ENCODE data around the gene ZNF512B. TPM values are rescaled to one million over a fixed set of nuclear protein-coding genes. Genes with fewer than 3 reads are reported as not detected.
A peak's percentile ranks its signal among the peaks of the same experiment; 100 is the strongest.

ZNF512B gene
- total RNA-seq, 1 donor from 2014 or later, result 49.4 TPM

DNA sequence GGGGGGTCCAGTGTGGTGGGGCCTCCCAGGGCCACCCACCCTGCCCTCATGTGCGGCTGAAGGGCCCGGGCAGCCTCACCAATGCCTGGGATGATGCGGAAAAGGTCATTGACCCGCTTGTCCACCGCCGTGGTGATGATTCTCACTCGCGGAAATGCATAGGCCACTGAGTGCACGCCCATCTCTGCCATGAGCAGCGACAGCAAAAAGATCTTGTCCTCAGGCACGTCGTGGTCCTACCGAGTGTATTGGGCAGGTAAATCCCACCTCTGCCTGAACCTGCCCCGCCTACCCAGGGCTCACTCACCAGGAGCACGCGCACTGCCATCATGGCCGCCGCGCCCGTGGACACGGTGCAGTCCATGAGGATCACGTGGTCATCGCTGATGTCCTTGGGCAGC, 29.7 kb downstream of the ZNF512B start:
- no peaks in the 10 kb centered on the region for H3K27me3 Mint-ChIP-seq
- H3K36me3 Mint-ChIP-seq (ENCODE audit: insufficient read depth), result peaks cover 16% of the 10 kb centered on the region
- no peak overlapping the region for H3K4me3 Mint-ChIP-seq (ENCODE audit: low read depth)
- H3K4me1 Mint-ChIP-seq (ENCODE audit: low read depth), result no peaks in the 10 kb centered on the region
- no peak overlapping the region for H3K27ac Mint-ChIP-seq
- H3K9me3 Mint-ChIP-seq (ENCODE audit: low read depth), result no peaks in the 10 kb centered on the region
- TF ChIP-seq, protein P1, sequence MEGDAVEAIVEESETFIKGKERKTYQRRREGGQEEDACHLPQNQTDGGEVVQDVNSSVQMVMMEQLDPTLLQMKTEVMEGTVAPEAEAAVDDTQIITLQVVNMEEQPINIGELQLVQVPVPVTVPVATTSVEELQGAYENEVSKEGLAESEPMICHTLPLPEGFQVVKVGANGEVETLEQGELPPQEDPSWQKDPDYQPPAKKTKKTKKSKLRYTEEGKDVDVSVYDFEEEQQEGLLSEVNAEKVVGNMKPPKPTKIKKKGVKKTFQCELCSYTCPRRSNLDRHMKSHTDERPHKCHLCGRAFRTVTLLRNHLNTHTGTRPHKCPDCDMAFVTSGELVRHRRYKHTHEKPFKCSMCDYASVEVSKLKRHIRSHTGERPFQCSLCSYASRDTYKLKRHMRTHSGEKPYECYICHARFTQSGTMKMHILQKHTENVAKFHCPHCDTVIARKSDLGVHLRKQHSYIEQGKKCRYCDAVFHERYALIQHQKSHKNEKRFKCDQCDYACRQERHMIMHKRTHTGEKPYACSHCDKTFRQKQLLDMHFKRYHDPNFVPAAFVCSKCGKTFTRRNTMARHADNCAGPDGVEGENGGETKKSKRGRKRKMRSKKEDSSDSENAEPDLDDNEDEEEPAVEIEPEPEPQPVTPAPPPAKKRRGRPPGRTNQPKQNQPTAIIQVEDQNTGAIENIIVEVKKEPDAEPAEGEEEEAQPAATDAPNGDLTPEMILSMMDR (IDR thresholded peaks at IDR 0.05; ENCODE audit: unreplicated experiment), result no peak
- no peak for DNase-seq (ENCODE audit: low spot score, unreplicated experiment)

DNA sequence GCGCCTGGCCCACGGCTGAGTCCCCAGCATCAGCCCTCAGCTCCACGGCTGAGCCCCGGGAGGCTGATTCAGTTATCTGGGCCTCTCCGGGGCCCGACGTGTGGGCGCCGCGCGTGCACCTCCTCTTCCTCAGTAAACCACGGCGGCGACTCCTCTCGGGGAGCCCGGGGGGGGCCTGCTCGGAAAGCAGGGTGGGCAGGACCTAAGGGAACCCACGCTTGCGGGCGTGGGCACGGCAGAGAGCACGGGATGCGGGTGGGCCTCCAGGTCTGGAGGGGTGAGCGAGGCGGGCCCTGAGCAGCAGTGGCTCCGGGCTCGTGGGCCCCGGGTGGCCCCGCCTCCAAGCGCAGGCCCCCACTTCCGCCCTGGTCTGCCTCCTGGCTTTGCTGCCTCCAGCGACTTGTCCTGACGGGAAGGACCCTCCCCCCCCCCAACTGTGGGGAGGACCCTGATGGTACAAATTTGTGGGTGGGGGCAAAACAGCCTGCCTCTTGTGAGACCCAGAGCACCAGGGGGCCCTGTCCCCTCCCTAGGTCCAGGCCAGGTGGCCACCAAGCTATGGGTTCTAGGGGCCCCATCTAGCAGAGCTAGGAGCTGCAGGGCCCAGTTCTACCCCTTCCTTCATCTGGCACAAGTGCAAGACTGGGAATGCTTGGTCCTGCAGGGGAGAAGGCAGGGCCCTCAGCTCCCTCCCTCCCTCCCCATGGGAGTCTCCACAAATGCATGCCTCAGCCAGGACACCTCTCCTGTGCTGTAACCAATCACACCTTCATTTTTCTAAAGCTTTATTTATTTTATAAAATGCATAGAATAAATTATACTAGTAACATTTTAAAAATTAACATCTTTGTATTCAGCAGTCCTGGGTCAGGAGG, 30.4 kb downstream of the ZNF512B start:
- Mint-ChIP-seq H3K9me3 (ENCODE audit: low read depth) (no peaks in the 10 kb centered on the region), H3K4me3 (ENCODE audit: low read depth) (no peak overlapping the region), H3K27me3 (no peaks in the 10 kb centered on the region), H3K36me3 (ENCODE audit: insufficient read depth) (peaks cover 17% of the 10 kb centered on the region), H3K27ac (no peak overlapping the region), H3K4me1 (ENCODE audit: low read depth) (no peaks in the 10 kb centered on the region)
- TF ChIP-seq, protein P1 (IDR thresholded peaks at IDR 0.05; ENCODE audit: unreplicated experiment), result no peak
- no peak for DNase-seq (ENCODE audit: low spot score, unreplicated experiment)

DNA sequence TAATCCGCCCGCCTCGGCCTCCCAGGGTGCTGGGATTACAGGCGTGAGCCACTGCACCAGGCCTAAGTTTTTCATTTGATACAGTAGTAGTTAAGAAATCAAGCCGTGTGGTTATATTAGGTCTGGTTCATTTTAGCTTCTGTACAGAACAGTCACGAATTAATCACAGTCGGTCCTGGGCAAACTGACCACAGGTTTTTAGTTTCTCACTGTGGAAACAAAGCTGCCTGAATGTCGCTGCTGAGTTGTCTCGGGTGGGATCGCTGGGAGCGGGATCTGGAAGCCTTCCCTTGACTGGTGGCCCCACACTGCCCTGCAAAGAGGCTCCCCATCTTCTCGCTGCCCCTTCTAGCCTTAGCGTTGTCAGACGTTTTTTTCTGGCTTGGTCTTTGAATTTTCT, 32.1 kb downstream of the ZNF512B start:
- Mint-ChIP-seq H3K36me3 (ENCODE audit: insufficient read depth) (peaks cover 17% of the 10 kb centered on the region), H3K4me1 (ENCODE audit: low read depth) (no peaks in the 10 kb centered on the region), H3K27ac (no peak overlapping the region), H3K4me3 (ENCODE audit: low read depth) (no peak overlapping the region), H3K9me3 (ENCODE audit: low read depth) (no peaks in the 10 kb centered on the region), H3K27me3 (no peaks in the 10 kb centered on the region)
- TF ChIP-seq, protein P1 (IDR thresholded peaks at IDR 0.05; ENCODE audit: unreplicated experiment), result no peak
- no peak for DNase-seq (ENCODE audit: low spot score, unreplicated experiment)

DNA sequence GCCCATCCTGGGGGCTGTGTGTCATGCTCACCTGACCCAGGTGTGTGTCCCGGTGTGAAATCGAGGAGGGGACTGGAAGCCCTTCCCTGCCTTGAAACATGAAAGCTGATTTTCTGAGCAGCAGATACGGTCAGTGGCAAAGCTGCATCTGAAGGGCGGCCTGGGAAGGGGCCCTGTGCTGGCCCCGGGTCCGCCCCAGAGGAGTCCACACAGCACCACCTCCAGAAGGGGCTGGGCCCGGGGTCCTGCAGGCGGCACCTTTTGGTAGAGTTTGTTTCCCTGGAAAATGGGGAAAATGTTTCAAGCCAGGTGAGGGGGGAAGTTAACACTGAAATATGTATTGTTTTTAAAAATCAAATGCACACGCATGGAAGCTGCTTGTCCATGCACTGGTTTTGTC, 34.3 kb downstream of the ZNF512B start:
- Mint-ChIP-seq H3K4me1 (ENCODE audit: low read depth) (no peaks in the 10 kb centered on the region), H3K27me3 (no peaks in the 10 kb centered on the region), H3K36me3 (ENCODE audit: insufficient read depth) (peaks cover 22% of the 10 kb centered on the region), H3K9me3 (ENCODE audit: low read depth) (no peaks in the 10 kb centered on the region), H3K4me3 (ENCODE audit: low read depth) (no peak overlapping the region), H3K27ac (peak overlapping the region; percentile 43)
- DNase-seq (ENCODE audit: low spot score, unreplicated experiment), result no peak
- TF ChIP-seq, protein P1 (IDR thresholded peaks at IDR 0.05; ENCODE audit: unreplicated experiment), result no peak

DNA sequence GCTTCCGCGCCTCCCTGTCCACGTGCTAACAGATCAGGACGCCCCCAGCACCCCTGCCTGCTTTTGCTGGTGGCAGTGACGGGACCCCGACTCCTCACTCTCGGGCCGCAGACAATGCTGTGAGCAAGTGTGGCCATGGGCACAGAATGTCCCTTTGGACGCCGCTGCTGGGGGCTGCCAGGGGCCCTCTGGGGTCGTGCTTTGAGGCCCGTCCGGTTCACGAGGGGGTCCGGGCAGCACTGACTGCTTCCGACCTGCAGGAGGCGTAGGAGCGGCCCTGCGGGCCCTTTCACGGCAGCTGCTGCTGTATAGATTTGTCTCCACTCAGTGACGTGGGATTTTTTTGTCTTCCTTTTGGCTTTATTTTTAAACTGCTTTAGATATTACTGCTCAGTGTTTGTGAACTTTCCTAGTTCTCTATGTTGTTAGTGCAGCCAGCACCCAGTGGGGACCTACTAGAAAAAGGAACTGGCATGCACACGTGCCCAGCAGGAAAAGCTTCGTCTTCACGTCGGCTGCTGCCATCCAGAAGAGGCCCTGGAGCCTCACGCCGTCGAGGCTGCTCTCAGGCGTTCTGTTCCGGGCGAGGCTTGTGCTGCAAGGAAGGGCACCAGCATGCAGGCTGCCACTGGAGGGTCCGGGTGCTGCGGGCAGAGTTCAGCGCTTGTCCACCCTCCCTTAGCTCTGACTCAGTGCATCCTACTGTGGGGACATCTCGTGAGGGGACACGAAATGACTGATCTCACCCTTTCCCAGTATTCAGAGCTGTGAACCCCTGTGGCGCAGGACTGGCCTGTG, 35.3 kb downstream of the ZNF512B start:
- Mint-ChIP-seq H3K27ac (peak overlapping the region; percentile 43), H3K4me3 (ENCODE audit: low read depth) (no peak overlapping the region), H3K27me3 (no peaks in the 10 kb centered on the region), H3K36me3 (ENCODE audit: insufficient read depth) (peaks cover 25% of the 10 kb centered on the region), H3K9me3 (ENCODE audit: low read depth) (no peaks in the 10 kb centered on the region), H3K4me1 (ENCODE audit: low read depth) (no peaks in the 10 kb centered on the region)
- TF ChIP-seq, protein P1 (IDR thresholded peaks at IDR 0.05; ENCODE audit: unreplicated experiment), result peak; percentile 48
- no peak for DNase-seq (ENCODE audit: low spot score, unreplicated experiment)

All from progenitor cell of endocrine pancreas (in vitro differentiated cells).